ENCODE results near the gene SIGLEC11. TPM values are rescaled to one million over a fixed set of nuclear protein-coding genes. Genes with fewer than 3 reads are reported as not detected.

Gene SIGLEC11
- total and polyA plus RNA-seq, 2 experiments from 2014 or later, result not detected

- H3K4me3 ChIP-seq, result no peak overlapping the region
- H3K4me2 ChIP-seq, result no peak overlapping the region
- Mint-ChIP-seq H3K36me3 (ENCODE audit: low read depth) (no peaks in the 10 kb centered on the region; the same call in 1 of the 3 replicates), H3K4me3 (no peak overlapping the region), H3K9me3 (peaks cover 3% of the 10 kb centered on the region; the same call in 2 of the 3 replicates), H3K27ac (no peak overlapping the region), H3K4me1 (no peaks in the 10 kb centered on the region; the same call in 2 of the 3 replicates), H3K27me3 (ENCODE audit: insufficient read depth, low read depth, poor library complexity) (peaks cover 8% of the 10 kb centered on the region)
- no peaks in the 10 kb centered on the region for H3K9me2 ChIP-seq (ENCODE audit: insufficient read depth)
- ATAC-seq, result no peak
- no peaks in the 10 kb centered on the region for H3K4me1 ChIP-seq (ENCODE audit: insufficient read depth)
- no peaks in the 10 kb centered on the region; the same call in 1 of the 2 replicates for H4K20me1 ChIP-seq (replicated peaks; ENCODE audit: insufficient read depth)
- H3K79me2 ChIP-seq (replicated peaks; ENCODE audit: insufficient read depth), result no peaks in the 10 kb centered on the region
- no peak for DNase-seq (ENCODE audit: low spot score)
- no peaks in the 10 kb centered on the region for H3K27me3 ChIP-seq (ENCODE audit: insufficient read depth)
- no peak overlapping the region for H3K27ac ChIP-seq (ENCODE audit: low read depth)
- no peaks in the 10 kb centered on the region for H3F3A ChIP-seq (replicated peaks; ENCODE audit: low read depth)
- H2AFZ ChIP-seq, result no peak overlapping the region
- no peaks in the 10 kb centered on the region for H3K36me3 ChIP-seq (ENCODE audit: insufficient read depth)
- TF ChIP-seq EZH2 (IDR thresholded peaks at IDR 0.05; ENCODE audit: low read depth, unreplicated experiment) (no peak), CREB1 (CRISPR knock-in tag; IDR thresholded peaks at IDR 0.05; ENCODE audit: low read depth) (no peak), ZNF114 (CRISPR knock-in tag; IDR thresholded peaks at IDR 0.05) (no peak), JUNB (IDR thresholded peaks at IDR 0.05; ENCODE audit: unreplicated experiment) (no peak), CTCF (conservative IDR thresholded peaks at IDR 0.05; ENCODE audit: low read depth in 2 of 2) (no peak), NANOG (IDR thresholded peaks at IDR 0.05; ENCODE audit: borderline replicate concordance) (no peak), EZH2phosphoT487 (IDR thresholded peaks at IDR 0.05; ENCODE audit: unreplicated experiment) (no peak), POLR2AphosphoS5 (IDR thresholded peaks at IDR 0.05; ENCODE audit: low read depth) (no peak), STAT1 (IDR thresholded peaks at IDR 0.05; ENCODE audit: unreplicated experiment) (no peak), REST (IDR thresholded peaks at IDR 0.05; ENCODE audit: unreplicated experiment) (no peak), ZNF331 (CRISPR knock-in tag; IDR thresholded peaks at IDR 0.05; ENCODE audit: low read depth) (no peak), ZNF462 (CRISPR knock-in tag; IDR thresholded peaks at IDR 0.05) (no peak), ETS1 (IDR thresholded peaks at IDR 0.05) (no peak)
Measured at GRCh38 chr19:49985871-49986270, 24.9 kb upstream of the SIGLEC11 start.
